Testis (tissue), 2 donors: ENCODE measurements around the gene BMP7.

Experiments used
- CTCF ChIP-seq, 3 experiments: fragments of 450-650 bp in 2 of 3; fragments of 200-600 bp in 1 of 3; sonication (generic) in 1 of 3; IDR thresholded peaks; one replicate each; pipeline ENCODE4 v1.5.1; 2016 to 2019; ENCODE audit warnings: antibody characterized with exemption in 3 of 3, mild to moderate bottlenecking in 2 of 3, moderate library complexity in 1 of 3
- POLR2A ChIP-seq: fragments of 450-650 bp; IDR thresholded peaks from one replicate; pipeline ENCODE4 v1.6.1; 2017; ENCODE audit warnings: antibody characterized with exemption, mild to moderate bottlenecking, moderate library complexity

GRCh38 chr20:57167971-57168701 lies 98.3 kb downstream of the BMP7 start:
- TF ChIP-seq CTCF (IDR thresholded peaks at IDR 0.05) = no peak
- TF ChIP-seq POLR2A = no peak
